Endodermal cell (in vitro differentiated cells): ENCODE data around the gene TMEM183A. TPM values are rescaled to one million over a fixed set of nuclear protein-coding genes. Genes with fewer than 3 reads are reported as not detected.

Experiments
- DNase-seq: peaks from one replicate; pipeline ENCODE4 v3.0.0-alpha.2; 2017
- H3K27ac ChIP-seq: 2 replicates; pipeline ENCODE4 v1.5.1; 2013; ENCODE audit warnings: mild to moderate bottlenecking, low read depth, low read length, moderate library complexity
- H3K27me3 ChIP-seq: 2 replicates; pipeline ENCODE4 v1.6.1; 2013; ENCODE audit warnings: mild to moderate bottlenecking, low read length, moderate library complexity; ENCODE audit not compliant: insufficient read depth, control insufficient read depth, poor library complexity, severe bottlenecking
- H3K36me3 ChIP-seq: 2 replicates; pipeline ENCODE4 v1.7.0; 2013; ENCODE audit warnings: mild to moderate bottlenecking, low read length, moderate library complexity; ENCODE audit not compliant: control insufficient read depth, insufficient read depth
- H3K4me1 ChIP-seq: one replicate; pipeline ENCODE4 v1.7.0; 2013; ENCODE audit warnings: low read length; ENCODE audit not compliant: control insufficient read depth, insufficient read depth
- H3K4me3 ChIP-seq: 2 replicates; pipeline ENCODE4 v1.5.1; 2013; ENCODE audit warnings: mild to moderate bottlenecking, low read length, moderate library complexity
- H3K9ac ChIP-seq: 2 replicates; pipeline ENCODE4 v1.6.1; 2013; ENCODE audit warnings: mild to moderate bottlenecking, low read length, moderate library complexity; ENCODE audit not compliant: poor library complexity, severe bottlenecking; ENCODE audit errors: extremely low read depth
- H3K9me3 ChIP-seq: 2 replicates; pipeline ENCODE4 v1.6.1; 2013; ENCODE audit warnings: mild to moderate bottlenecking, low read length, moderate library complexity; ENCODE audit not compliant: control insufficient read depth
- H3K27ac Mint-ChIP-seq: 2 replicates; pipeline ENCODE4 v1.8.0; 2020; ENCODE audit warnings: mixed read lengths
- H3K27me3 Mint-ChIP-seq: 2 replicates; pipeline ENCODE4 v1.8.0; 2021; ENCODE audit warnings: mild to moderate bottlenecking, mixed read lengths; ENCODE audit not compliant: insufficient read depth
- H3K36me3 Mint-ChIP-seq: 2 replicates; pipeline ENCODE4 v1.8.0; 2020; ENCODE audit warnings: low read depth, mixed read lengths
- H3K4me1 Mint-ChIP-seq: 2 replicates; pipeline ENCODE4 v1.8.0; 2020; ENCODE audit warnings: mixed read lengths
- H3K4me3 Mint-ChIP-seq: 2 replicates; pipeline ENCODE4 v1.8.0; 2020; ENCODE audit warnings: mild to moderate bottlenecking, moderate library complexity, mixed read lengths
- H3K9me3 Mint-ChIP-seq: 2 replicates; pipeline ENCODE4 v1.8.0; 2020; ENCODE audit warnings: mild to moderate bottlenecking, mixed read lengths
- WGBS, 2 experiments: methylation state at CpG; one replicate each; pipeline versions ENCODE4 v1.1.5 to v1.1.7; 2013; ENCODE audit warnings: missing lambda C conversion rate in 2 of 2, mixed read lengths in 1 of 2; ENCODE audit not compliant: insufficient coverage in 1 of 2, insufficient read length in 1 of 2; 5-methylcytosine and 5-hydroxymethylcytosine counted together
- total RNA-seq, 2 donors: library from RNA; stranded (reverse); fragmentation: NEBNext Ultra II Directional in 1 of 2; extraction: Animal tissue kit (Norgen Biotek cat#: 25700) in 1 of 2; gene quantifications; 2 replicates in 1 of 2; 3 replicates in 1 of 2; pipeline ENCODE4 v1.2.1, GENCODE V29; 2021
- TF ChIP-seq, protein P1 (sequence below): fragments of 200-600 bp; sonication (generic); conservative IDR thresholded peaks from 2 replicates; pipeline ENCODE4 v1.5.0; 2021; ENCODE audit warnings: antibody characterized with exemption, mild to moderate bottlenecking

The TMEM183A gene
- total RNA-seq, 2 donors from 2014 or later = 88.9 to 89.7 TPM

GRCh38 chr1:202991112-202991511 is 16.1 kb upstream of the TMEM183A start:
- Histone ChIP-seq H3K27me3 (peaks cover 14% of the 10 kb centered on the region), H3K27ac (no peak overlapping the region), H3K9me3 (no peaks in the 10 kb centered on the region), H3K9ac (no peak overlapping the region), H3K36me3 (no peaks in the 10 kb centered on the region), H3K4me1 (no peaks in the 10 kb centered on the region), H3K4me3 (no peak overlapping the region)
- H3K27me3 Mint-ChIP-seq = peaks cover 9% of the 10 kb centered on the region
- TF ChIP-seq, protein P1, sequence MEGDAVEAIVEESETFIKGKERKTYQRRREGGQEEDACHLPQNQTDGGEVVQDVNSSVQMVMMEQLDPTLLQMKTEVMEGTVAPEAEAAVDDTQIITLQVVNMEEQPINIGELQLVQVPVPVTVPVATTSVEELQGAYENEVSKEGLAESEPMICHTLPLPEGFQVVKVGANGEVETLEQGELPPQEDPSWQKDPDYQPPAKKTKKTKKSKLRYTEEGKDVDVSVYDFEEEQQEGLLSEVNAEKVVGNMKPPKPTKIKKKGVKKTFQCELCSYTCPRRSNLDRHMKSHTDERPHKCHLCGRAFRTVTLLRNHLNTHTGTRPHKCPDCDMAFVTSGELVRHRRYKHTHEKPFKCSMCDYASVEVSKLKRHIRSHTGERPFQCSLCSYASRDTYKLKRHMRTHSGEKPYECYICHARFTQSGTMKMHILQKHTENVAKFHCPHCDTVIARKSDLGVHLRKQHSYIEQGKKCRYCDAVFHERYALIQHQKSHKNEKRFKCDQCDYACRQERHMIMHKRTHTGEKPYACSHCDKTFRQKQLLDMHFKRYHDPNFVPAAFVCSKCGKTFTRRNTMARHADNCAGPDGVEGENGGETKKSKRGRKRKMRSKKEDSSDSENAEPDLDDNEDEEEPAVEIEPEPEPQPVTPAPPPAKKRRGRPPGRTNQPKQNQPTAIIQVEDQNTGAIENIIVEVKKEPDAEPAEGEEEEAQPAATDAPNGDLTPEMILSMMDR = no peak
- no peak for DNase-seq
- H3K4me1 Mint-ChIP-seq = peaks cover 2% of the 10 kb centered on the region
- no peaks in the 10 kb centered on the region for H3K9me3 Mint-ChIP-seq
- no peak overlapping the region for H3K27ac Mint-ChIP-seq
- no peak overlapping the region for H3K4me3 Mint-ChIP-seq
- H3K36me3 Mint-ChIP-seq = no peaks in the 10 kb centered on the region

GRCh38 chr1:202994756-202995155 is 12.4 kb upstream of the TMEM183A start:
- Mint-ChIP-seq H3K9me3 (no peaks in the 10 kb centered on the region), H3K27ac (no peak overlapping the region), H3K4me3 (no peak overlapping the region), H3K4me1 (peaks cover under 1% of the 10 kb centered on the region), H3K27me3 (peaks cover 15% of the 10 kb centered on the region), H3K36me3 (no peaks in the 10 kb centered on the region)
- peaks cover 25% of the 10 kb centered on the region for H3K27me3 ChIP-seq
- WGBS, 2 experiments = 92 to 100% methylated on average over 2 to 3 of the region's 3 CpGs
- H3K27ac ChIP-seq = no peak overlapping the region
- no peak for DNase-seq
- H3K4me1 ChIP-seq = no peaks in the 10 kb centered on the region
- H3K4me3 ChIP-seq = no peak overlapping the region
- TF ChIP-seq, protein P1 = no peak
- H3K36me3 ChIP-seq = no peaks in the 10 kb centered on the region
- H3K9me3 ChIP-seq = no peaks in the 10 kb centered on the region
- H3K9ac ChIP-seq = no peak overlapping the region

GRCh38 chr1:202998836-202999750 is 8.1 kb upstream of the TMEM183A start:
- Mint-ChIP-seq H3K4me1 (peaks cover 9% of the 10 kb centered on the region), H3K27ac (no peak overlapping the region), H3K9me3 (peaks cover 3% of the 10 kb centered on the region), H3K36me3 (no peaks in the 10 kb centered on the region), H3K4me3 (no peak overlapping the region), H3K27me3 (peaks cover 13% of the 10 kb centered on the region)
- peaks cover 25% of the 10 kb centered on the region for H3K27me3 ChIP-seq
- no peak overlapping the region for H3K27ac ChIP-seq
- no peak overlapping the region for H3K9ac ChIP-seq
- H3K36me3 ChIP-seq = no peaks in the 10 kb centered on the region
- H3K4me3 ChIP-seq = no peak overlapping the region
- WGBS, 2 experiments = 73 to 78% methylated on average over 14 of the region's 14 CpGs
- TF ChIP-seq, protein P1 = peak; percentile 91
- H3K9me3 ChIP-seq = no peaks in the 10 kb centered on the region
- peak; percentile 78 for DNase-seq
- H3K4me1 ChIP-seq = no peaks in the 10 kb centered on the region
